ENCODE measurements around the gene CTNND2. TPM values are rescaled to one million over a fixed set of nuclear protein-coding genes. Genes with fewer than 3 reads are reported as not detected.

The CTNND2 gene
- total and polyA plus RNA-seq, 4 donors: 0.30 to 2.2 (median 0.71) TPM

DNA sequence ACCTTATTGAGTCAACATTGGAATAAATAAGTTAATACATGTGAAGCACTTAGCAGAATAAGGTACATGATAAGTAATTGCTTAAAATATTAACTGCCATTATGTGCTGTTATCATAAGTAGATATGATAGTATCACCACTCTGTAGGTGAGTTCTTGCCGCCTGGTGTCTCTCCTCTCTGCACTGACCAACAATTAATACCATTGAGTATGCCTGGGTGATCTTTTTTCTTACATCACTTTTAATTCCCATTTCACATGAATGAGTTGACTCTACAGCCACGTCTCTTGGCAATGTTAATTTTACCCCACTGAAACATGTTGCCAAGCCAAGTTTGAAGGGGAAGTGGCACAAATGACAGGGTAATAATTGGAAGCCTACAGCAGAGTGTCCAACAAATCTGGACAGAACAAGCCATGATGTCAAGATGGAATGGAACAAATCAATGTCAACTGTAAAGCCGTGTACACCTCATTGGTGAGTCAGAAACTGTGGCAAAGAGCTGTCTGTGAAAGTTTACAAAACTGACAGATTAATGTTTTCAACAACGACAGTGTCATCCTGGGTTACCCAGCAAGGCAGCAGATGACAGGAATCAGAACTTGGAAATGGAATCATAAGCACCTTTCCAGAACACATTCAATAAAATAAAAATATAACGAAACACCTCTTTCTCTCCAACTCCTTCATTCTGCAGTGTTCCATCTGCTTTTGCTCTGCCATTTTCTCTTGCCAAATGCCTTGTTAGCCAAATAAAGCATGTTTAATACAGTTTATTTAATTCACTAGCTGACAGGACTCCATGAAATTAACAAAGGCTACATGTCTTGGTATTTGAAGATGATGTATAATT lies 330.9 kb downstream of the CTNND2 start:
- DNase-seq: no peak
- no peak overlapping the region for H3K9ac ChIP-seq (ENCODE audit: insufficient read depth in 1 of 2, low read length in 2 of 2)
- no peaks in the 10 kb centered on the region for H3K27me3 ChIP-seq (ENCODE audit: control insufficient read depth in 3 of 3, insufficient read depth in 3 of 3, low read length in 2 of 3)
- H3K4me3 ChIP-seq: no peak overlapping the region
- no peak for ATAC-seq (ENCODE audit: insufficient read depth, low FRiP score)
- 72 to 77% methylated on average over 5 of the region's 5 CpGs for WGBS, 2 donors
- H3K36me3 ChIP-seq (ENCODE audit: control insufficient read depth in 4 of 4, insufficient read depth in 4 of 4, low read length in 4 of 4): no peaks in the 10 kb centered on the region
- H3K9me3 ChIP-seq (ENCODE audit: control insufficient read depth in 4 of 4, insufficient read depth in 3 of 4, low read length in 3 of 4): no peaks in the 10 kb centered on the region
- peaks cover 0 to 4% (median 0%) of the 10 kb centered on the region in 5 donors for H3K4me1 ChIP-seq (ENCODE audit: control insufficient read depth in 5 of 5, insufficient read depth in 5 of 5, low read length in 5 of 5)
- TF ChIP-seq, protein P1, sequence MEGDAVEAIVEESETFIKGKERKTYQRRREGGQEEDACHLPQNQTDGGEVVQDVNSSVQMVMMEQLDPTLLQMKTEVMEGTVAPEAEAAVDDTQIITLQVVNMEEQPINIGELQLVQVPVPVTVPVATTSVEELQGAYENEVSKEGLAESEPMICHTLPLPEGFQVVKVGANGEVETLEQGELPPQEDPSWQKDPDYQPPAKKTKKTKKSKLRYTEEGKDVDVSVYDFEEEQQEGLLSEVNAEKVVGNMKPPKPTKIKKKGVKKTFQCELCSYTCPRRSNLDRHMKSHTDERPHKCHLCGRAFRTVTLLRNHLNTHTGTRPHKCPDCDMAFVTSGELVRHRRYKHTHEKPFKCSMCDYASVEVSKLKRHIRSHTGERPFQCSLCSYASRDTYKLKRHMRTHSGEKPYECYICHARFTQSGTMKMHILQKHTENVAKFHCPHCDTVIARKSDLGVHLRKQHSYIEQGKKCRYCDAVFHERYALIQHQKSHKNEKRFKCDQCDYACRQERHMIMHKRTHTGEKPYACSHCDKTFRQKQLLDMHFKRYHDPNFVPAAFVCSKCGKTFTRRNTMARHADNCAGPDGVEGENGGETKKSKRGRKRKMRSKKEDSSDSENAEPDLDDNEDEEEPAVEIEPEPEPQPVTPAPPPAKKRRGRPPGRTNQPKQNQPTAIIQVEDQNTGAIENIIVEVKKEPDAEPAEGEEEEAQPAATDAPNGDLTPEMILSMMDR (IDR thresholded peaks at IDR 0.05; ENCODE audit: control extremely low read depth, extremely low read depth): no peak
- no peak overlapping the region for H3K27ac ChIP-seq (ENCODE audit: low read depth in 1 of 2, low read length in 1 of 2)

DNA sequence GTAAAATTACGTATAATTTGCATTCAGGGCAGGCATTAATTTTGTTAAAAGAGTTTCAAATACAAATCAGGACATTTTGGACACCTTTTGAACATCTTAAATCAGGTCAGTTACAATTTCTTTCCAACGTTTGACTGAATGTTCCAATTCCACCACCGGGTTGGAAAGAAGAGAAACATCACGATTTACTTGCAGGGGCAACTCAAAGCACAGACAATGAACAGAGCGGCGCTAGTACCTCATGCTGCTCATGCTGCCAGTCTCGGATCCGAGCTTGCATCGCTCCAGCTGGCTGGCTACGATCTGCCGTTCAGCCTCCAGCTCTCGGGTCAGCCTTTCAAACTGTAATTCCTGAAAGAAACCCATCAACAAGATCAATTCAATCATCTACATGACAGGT lies 339.5 kb downstream of the CTNND2 start:
- TF ChIP-seq, protein P1 (IDR thresholded peaks at IDR 0.05; ENCODE audit: control extremely low read depth, extremely low read depth): no peak
- 93 to 94% methylated on average over 12 of the region's 12 CpGs for WGBS, 2 donors
- H3K27ac ChIP-seq (ENCODE audit: low read depth in 1 of 2, low read length in 1 of 2): no peak overlapping the region
- no peak for ATAC-seq (ENCODE audit: insufficient read depth, low FRiP score)
- no peak for DNase-seq
- H3K9ac ChIP-seq (ENCODE audit: insufficient read depth in 1 of 2, low read length in 2 of 2): no peak overlapping the region
- H3K9me3 ChIP-seq (ENCODE audit: control insufficient read depth in 4 of 4, insufficient read depth in 3 of 4, low read length in 3 of 4): no peaks in the 10 kb centered on the region
- H3K27me3 ChIP-seq (ENCODE audit: control insufficient read depth in 3 of 3, insufficient read depth in 3 of 3, low read length in 2 of 3): no peaks in the 10 kb centered on the region
- no peak overlapping the region for H3K4me3 ChIP-seq
- H3K4me1 ChIP-seq (ENCODE audit: control insufficient read depth in 5 of 5, insufficient read depth in 5 of 5, low read length in 5 of 5): no peaks in the 10 kb centered on the region
- no peaks in the 10 kb centered on the region for H3K36me3 ChIP-seq (ENCODE audit: control insufficient read depth in 4 of 4, insufficient read depth in 4 of 4, low read length in 4 of 4)

GRCh38 chr5:11563822-11564221 lies 340.4 kb downstream of the CTNND2 start:
- WGBS, 2 donors: 89 to 92% methylated on average over 2 of the region's 2 CpGs
- ATAC-seq (ENCODE audit: insufficient read depth, low FRiP score): no peak

More at GRCh38 chr5:11563822-11564221, 340.4 kb downstream of the CTNND2 start:
- no peak for DNase-seq
- Histone ChIP-seq H3K4me3 (no peak overlapping the region), H3K9ac (ENCODE audit: insufficient read depth in 1 of 2, low read length in 2 of 2) (no peak overlapping the region), H3K27ac (ENCODE audit: low read depth in 1 of 2, low read length in 1 of 2) (no peak overlapping the region), H3K9me3 (ENCODE audit: control insufficient read depth in 4 of 4, insufficient read depth in 3 of 4, low read length in 3 of 4) (no peaks in the 10 kb centered on the region), H3K27me3 (ENCODE audit: control insufficient read depth in 3 of 3, insufficient read depth in 3 of 3, low read length in 2 of 3) (no peaks in the 10 kb centered on the region), H3K36me3 (ENCODE audit: control insufficient read depth in 4 of 4, insufficient read depth in 4 of 4, low read length in 4 of 4) (no peaks in the 10 kb centered on the region), H3K4me1 (ENCODE audit: control insufficient read depth in 5 of 5, insufficient read depth in 5 of 5, low read length in 5 of 5) (no peaks in the 10 kb centered on the region)
- TF ChIP-seq, protein P1 (IDR thresholded peaks at IDR 0.05; ENCODE audit: control extremely low read depth, extremely low read depth): no peak
